ENCODE data around the gene ZNF784.

ZNF784 gene

GRCh38 chr19:55621673-55622231 is 2.6 kb downstream of the ZNF784 start:
- Histone ChIP-seq H3K4me1 (ENCODE audit: control insufficient read depth in 2 of 2, insufficient read depth in 2 of 2, low read length in 2 of 2) (peaks cover 0 to 4% of the 10 kb centered on the region in 2 donors), H3K27me3 (ENCODE audit: control insufficient read depth in 2 of 2, insufficient read depth in 2 of 2, low read length in 2 of 2) (no peaks in the 10 kb centered on the region), H3K4me3 (ENCODE audit: low read length in 2 of 2) (no peak overlapping the region), H3K9ac (ENCODE audit: low read depth in 1 of 2, low read length in 2 of 2) (no peak overlapping the region), H3K9me3 (ENCODE audit: control insufficient read depth in 2 of 2, low read length in 2 of 2) (no peaks in the 10 kb centered on the region), H3K36me3 (ENCODE audit: control insufficient read depth in 2 of 2, insufficient read depth in 2 of 2, low read length in 2 of 2) (peaks cover 5 to 16% of the 10 kb centered on the region in 2 donors), H3K27ac (ENCODE audit: low read depth in 2 of 2, low read length in 2 of 2) (no peak overlapping the region)

DNA sequence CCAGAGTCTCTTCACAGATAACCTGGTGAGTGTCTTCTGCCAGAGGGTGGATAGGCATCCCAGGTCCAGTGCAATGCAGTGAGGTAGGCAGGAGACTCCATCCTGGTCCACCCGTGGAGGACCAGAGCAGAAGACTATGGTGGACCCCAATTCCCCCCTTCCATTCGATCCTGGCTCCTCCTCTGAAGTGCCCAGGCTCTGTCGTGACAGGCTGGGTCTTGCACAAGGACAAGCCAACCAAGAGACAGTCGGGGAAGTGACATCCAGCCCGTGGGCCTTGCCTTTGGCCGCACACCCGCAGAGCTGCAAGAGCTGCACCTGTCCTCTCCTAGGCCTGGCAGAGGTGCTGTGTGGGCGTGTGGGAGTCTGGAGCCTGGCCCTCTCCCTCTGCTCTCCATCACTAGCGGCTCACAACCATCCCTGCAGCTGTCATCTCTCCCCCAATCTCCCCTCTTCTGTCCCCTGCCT is 3.1 kb downstream of the ZNF784 start:
- Histone ChIP-seq H3K4me1 (ENCODE audit: control insufficient read depth in 2 of 2, insufficient read depth in 2 of 2, low read length in 2 of 2) (peaks cover 0 to 4% of the 10 kb centered on the region in 2 donors), H3K9ac (ENCODE audit: low read depth in 1 of 2, low read length in 2 of 2) (no peak overlapping the region), H3K27ac (ENCODE audit: low read depth in 2 of 2, low read length in 2 of 2) (no peak overlapping the region)

DNA sequence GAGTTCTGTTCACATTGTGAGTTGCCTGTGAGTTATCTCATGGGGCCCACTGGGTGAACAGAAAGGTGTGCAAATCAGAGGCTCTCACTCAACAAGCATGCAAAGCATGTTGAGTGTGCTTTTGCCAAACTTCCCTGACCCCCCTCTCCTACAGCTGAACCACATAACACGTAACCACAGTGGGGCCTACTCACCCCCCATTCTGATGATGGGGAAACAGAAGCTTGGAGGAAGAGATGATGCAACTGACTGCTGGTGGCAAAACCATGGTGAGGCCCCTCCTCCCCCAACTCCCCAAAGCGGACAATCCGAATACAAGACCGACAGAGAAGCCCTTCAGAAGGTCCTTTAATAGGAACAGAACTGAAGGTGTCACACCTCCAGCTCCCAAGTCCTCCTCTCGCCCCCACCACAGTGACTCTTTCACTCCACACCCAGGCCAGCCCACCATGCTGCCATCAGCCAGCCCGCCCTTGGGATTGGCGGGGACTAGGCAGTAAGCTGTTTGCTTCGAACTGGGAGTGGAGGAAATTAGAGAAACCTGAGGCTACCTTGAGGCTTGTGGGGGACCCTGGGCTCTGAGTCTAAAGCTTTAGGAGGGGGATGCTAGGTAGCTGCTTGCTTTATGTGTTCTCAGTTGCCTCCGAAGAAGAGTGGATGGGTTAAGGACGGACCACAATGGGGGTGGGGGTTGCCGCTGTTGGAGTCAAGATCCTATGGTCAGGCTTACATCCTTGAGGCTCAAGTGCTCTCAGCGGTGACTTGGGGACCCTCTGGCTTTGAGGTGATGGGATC is 3.8 kb downstream of the ZNF784 start:
- no peak overlapping the region for H3K27ac ChIP-seq (ENCODE audit: low read depth in 2 of 2, low read length in 2 of 2)
- H3K4me1 ChIP-seq (ENCODE audit: control insufficient read depth in 2 of 2, insufficient read depth in 2 of 2, low read length in 2 of 2) = peaks cover 0 to 4% of the 10 kb centered on the region in 2 donors
- H3K9ac ChIP-seq (ENCODE audit: low read depth in 1 of 2, low read length in 2 of 2) = no peak overlapping the region

More for the DNA sequence above, 3.1 kb downstream of the ZNF784 start:
- H3K27me3 ChIP-seq (ENCODE audit: control insufficient read depth in 2 of 2, insufficient read depth in 2 of 2, low read length in 2 of 2) = no peaks in the 10 kb centered on the region
- peaks cover 9 to 16% of the 10 kb centered on the region in 2 donors for H3K36me3 ChIP-seq (ENCODE audit: control insufficient read depth in 2 of 2, insufficient read depth in 2 of 2, low read length in 2 of 2)
- no peak overlapping the region for H3K4me3 ChIP-seq (ENCODE audit: low read length in 2 of 2)
- H3K9me3 ChIP-seq (ENCODE audit: control insufficient read depth in 2 of 2, low read length in 2 of 2) = no peaks in the 10 kb centered on the region

GRCh38 chr19:55619286-55619685 is 5.1 kb downstream of the ZNF784 start:
- Histone ChIP-seq H3K27ac (ENCODE audit: low read depth in 2 of 2, low read length in 2 of 2) (no peak overlapping the region), H3K4me3 (ENCODE audit: low read length in 2 of 2) (no peak overlapping the region), H3K4me1 (ENCODE audit: control insufficient read depth in 2 of 2, insufficient read depth in 2 of 2, low read length in 2 of 2) (no peaks in the 10 kb centered on the region), H3K27me3 (ENCODE audit: control insufficient read depth in 2 of 2, insufficient read depth in 2 of 2, low read length in 2 of 2) (no peaks in the 10 kb centered on the region), H3K9ac (ENCODE audit: low read depth in 1 of 2, low read length in 2 of 2) (no peak overlapping the region), H3K9me3 (ENCODE audit: control insufficient read depth in 2 of 2, low read length in 2 of 2) (no peaks in the 10 kb centered on the region), H3K36me3 (ENCODE audit: control insufficient read depth in 2 of 2, insufficient read depth in 2 of 2, low read length in 2 of 2) (peaks cover 12 to 24% of the 10 kb centered on the region in 2 donors)

More for the DNA sequence above, 3.8 kb downstream of the ZNF784 start:
- H3K27me3 ChIP-seq (ENCODE audit: control insufficient read depth in 2 of 2, insufficient read depth in 2 of 2, low read length in 2 of 2) = no peaks in the 10 kb centered on the region
- H3K36me3 ChIP-seq (ENCODE audit: control insufficient read depth in 2 of 2, insufficient read depth in 2 of 2, low read length in 2 of 2) = peaks cover 9 to 21% of the 10 kb centered on the region in 2 donors
- no peaks in the 10 kb centered on the region for H3K9me3 ChIP-seq (ENCODE audit: control insufficient read depth in 2 of 2, low read length in 2 of 2)
- H3K4me3 ChIP-seq (ENCODE audit: low read length in 2 of 2) = no peak overlapping the region

DNA sequence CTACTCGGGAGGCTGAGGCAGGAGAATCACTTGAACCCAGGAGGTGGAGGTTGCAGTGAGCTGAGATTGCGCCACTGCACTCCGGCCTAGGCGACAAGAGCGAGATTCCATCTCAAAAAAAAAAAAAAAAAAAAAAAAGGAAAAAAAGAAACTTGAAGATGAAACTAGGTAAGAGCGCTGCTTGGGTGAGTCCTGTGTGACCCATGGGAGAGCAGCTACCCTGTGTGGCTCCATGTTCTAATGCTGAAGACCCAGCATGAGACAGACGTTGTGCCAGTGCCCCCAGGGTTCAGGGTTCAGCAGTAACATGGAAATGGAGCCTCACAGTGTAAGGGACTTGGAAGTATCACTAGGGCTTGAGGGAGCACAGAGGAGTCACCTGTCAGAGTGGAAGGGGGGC is 5.9 kb downstream of the ZNF784 start:
- Histone ChIP-seq H3K27ac (ENCODE audit: low read depth in 2 of 2, low read length in 2 of 2) (no peak overlapping the region), H3K27me3 (ENCODE audit: control insufficient read depth in 2 of 2, insufficient read depth in 2 of 2, low read length in 2 of 2) (no peaks in the 10 kb centered on the region), H3K4me1 (ENCODE audit: control insufficient read depth in 2 of 2, insufficient read depth in 2 of 2, low read length in 2 of 2) (no peaks in the 10 kb centered on the region), H3K36me3 (ENCODE audit: control insufficient read depth in 2 of 2, insufficient read depth in 2 of 2, low read length in 2 of 2) (peaks cover 12 to 24% of the 10 kb centered on the region in 2 donors), H3K4me3 (ENCODE audit: low read length in 2 of 2) (no peak overlapping the region), H3K9me3 (ENCODE audit: control insufficient read depth in 2 of 2, low read length in 2 of 2) (no peaks in the 10 kb centered on the region), H3K9ac (ENCODE audit: low read depth in 1 of 2, low read length in 2 of 2) (no peak overlapping the region)

DNA sequence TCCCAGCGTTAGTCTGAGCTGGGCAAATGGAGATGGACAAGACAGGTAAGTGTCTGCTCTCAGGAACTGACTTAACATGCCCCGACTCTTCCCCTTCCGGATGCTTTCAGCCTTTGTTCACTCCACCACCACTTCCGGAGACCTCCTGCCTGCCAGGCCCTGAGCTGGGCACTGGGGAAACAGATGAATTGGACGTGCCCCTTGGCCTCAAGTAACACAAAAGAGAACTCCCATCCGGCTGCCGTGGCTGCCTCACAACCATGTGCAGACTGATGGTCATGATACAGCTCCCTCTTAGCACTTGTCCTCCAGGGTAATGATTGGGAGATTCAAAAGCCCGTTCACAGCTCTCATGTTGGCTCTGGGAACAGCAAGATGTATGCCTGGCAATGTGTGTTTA is 6.9 kb downstream of the ZNF784 start:
- Histone ChIP-seq H3K4me1 (ENCODE audit: control insufficient read depth in 2 of 2, insufficient read depth in 2 of 2, low read length in 2 of 2) (no peaks in the 10 kb centered on the region), H3K36me3 (ENCODE audit: control insufficient read depth in 2 of 2, insufficient read depth in 2 of 2, low read length in 2 of 2) (peaks cover 12 to 24% of the 10 kb centered on the region in 2 donors), H3K27ac (ENCODE audit: low read depth in 2 of 2, low read length in 2 of 2) (no peak overlapping the region), H3K9me3 (ENCODE audit: control insufficient read depth in 2 of 2, low read length in 2 of 2) (no peaks in the 10 kb centered on the region), H3K9ac (ENCODE audit: low read depth in 1 of 2, low read length in 2 of 2) (no peak overlapping the region), H3K4me3 (ENCODE audit: low read length in 2 of 2) (no peak overlapping the region), H3K27me3 (ENCODE audit: control insufficient read depth in 2 of 2, insufficient read depth in 2 of 2, low read length in 2 of 2) (no peaks in the 10 kb centered on the region)

GRCh38 chr19:55616395-55616875 is 7.9 kb downstream of the ZNF784 start:
- peaks cover 12 to 21% of the 10 kb centered on the region in 2 donors for H3K36me3 ChIP-seq (ENCODE audit: control insufficient read depth in 2 of 2, insufficient read depth in 2 of 2, low read length in 2 of 2)
- H3K4me1 ChIP-seq (ENCODE audit: control insufficient read depth in 2 of 2, insufficient read depth in 2 of 2, low read length in 2 of 2) = no peaks in the 10 kb centered on the region
- no peak overlapping the region for H3K4me3 ChIP-seq (ENCODE audit: low read length in 2 of 2)
- no peaks in the 10 kb centered on the region for H3K27me3 ChIP-seq (ENCODE audit: control insufficient read depth in 2 of 2, insufficient read depth in 2 of 2, low read length in 2 of 2)
- H3K9me3 ChIP-seq (ENCODE audit: control insufficient read depth in 2 of 2, low read length in 2 of 2) = no peaks in the 10 kb centered on the region
- H3K27ac ChIP-seq (ENCODE audit: low read depth in 2 of 2, low read length in 2 of 2) = no peak overlapping the region
- H3K9ac ChIP-seq (ENCODE audit: low read depth in 1 of 2, low read length in 2 of 2) = no peak overlapping the region

DNA sequence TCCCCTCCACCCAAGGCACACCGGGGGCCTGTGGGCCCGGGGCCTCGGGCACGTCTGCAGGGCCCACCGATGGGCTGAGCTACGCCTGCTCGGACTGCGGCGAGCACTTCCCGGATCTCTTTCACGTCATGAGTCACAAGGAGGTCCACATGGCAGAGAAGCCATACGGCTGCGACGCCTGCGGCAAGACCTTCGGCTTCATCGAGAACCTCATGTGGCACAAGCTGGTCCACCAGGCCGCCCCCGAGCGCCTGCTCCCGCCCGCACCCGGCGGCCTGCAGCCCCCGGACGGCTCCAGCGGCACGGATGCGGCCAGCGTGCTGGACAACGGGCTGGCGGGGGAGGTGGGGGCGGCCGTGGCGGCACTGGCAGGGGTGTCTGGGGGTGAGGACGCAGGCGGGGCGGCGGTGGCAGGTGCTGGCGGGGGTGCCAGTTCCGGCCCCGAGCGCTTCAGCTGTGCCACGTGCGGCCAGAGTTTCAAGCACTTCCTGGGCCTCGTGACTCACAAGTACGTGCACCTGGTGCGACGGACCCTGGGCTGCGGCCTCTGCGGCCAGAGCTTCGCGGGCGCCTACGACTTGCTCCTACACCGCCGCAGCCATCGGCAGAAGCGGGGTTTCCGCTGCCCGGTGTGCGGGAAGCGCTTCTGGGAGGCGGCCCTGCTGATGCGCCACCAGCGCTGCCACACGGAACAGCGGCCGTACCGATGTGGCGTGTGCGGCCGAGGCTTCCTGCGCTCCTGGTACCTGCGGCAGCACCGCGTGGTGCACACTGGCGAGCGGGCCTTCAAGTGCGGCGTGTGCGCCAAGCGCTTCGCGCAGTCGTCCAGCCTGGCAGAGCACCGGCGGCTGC is 8.6 kb downstream of the ZNF784 start:
- no peaks in the 10 kb centered on the region for H3K9me3 ChIP-seq (ENCODE audit: control insufficient read depth in 2 of 2, low read length in 2 of 2)
- H3K36me3 ChIP-seq (ENCODE audit: control insufficient read depth in 2 of 2, insufficient read depth in 2 of 2, low read length in 2 of 2) = peaks cover 12 to 15% of the 10 kb centered on the region in 2 donors
- H3K4me1 ChIP-seq (ENCODE audit: control insufficient read depth in 2 of 2, insufficient read depth in 2 of 2, low read length in 2 of 2) = no peaks in the 10 kb centered on the region
- no peak overlapping the region for H3K4me3 ChIP-seq (ENCODE audit: low read length in 2 of 2)
- no peak overlapping the region for H3K9ac ChIP-seq (ENCODE audit: low read depth in 1 of 2, low read length in 2 of 2)
- H3K27me3 ChIP-seq (ENCODE audit: control insufficient read depth in 2 of 2, insufficient read depth in 2 of 2, low read length in 2 of 2) = no peaks in the 10 kb centered on the region
- H3K27ac ChIP-seq (ENCODE audit: low read depth in 2 of 2, low read length in 2 of 2) = no peak overlapping the region

DNA sequence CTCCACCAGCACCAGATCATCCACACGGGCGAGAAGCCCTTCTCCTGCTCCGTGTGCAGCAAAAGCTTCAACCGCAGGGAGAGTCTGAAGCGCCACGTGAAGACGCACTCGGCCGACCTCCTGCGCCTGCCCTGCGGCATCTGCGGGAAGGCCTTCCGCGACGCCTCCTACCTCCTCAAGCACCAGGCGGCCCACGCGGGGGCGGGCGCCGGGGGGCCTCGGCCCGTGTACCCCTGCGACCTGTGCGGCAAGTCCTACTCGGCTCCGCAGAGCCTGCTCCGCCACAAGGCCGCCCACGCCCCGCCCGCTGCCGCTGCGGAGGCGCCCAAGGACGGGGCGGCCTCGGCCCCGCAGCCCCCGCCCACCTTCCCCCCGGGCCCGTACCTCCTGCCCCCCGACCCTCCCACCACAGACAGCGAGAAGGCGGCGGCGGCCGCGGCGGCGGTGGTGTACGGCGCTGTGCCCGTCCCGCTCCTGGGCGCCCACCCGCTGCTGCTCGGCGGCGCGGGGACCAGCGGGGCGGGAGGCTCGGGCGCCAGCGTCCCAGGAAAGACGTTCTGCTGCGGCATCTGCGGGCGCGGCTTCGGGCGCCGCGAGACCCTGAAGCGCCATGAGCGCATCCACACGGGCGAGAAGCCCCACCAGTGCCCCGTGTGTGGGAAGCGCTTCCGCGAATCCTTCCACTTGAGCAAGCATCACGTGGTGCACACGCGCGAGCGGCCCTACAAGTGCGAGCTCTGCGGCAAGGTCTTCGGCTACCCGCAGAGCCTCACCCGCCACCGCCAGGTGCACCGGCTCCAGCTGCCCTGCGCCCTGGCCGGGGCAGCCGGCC is 9.4 kb downstream of the ZNF784 start:
- no peak overlapping the region for H3K27ac ChIP-seq (ENCODE audit: low read depth in 2 of 2, low read length in 2 of 2)
- H3K9ac ChIP-seq (ENCODE audit: low read depth in 1 of 2, low read length in 2 of 2) = no peak overlapping the region
- H3K9me3 ChIP-seq (ENCODE audit: control insufficient read depth in 2 of 2, low read length in 2 of 2) = no peaks in the 10 kb centered on the region
- peaks cover 12 to 13% of the 10 kb centered on the region in 2 donors for H3K36me3 ChIP-seq (ENCODE audit: control insufficient read depth in 2 of 2, insufficient read depth in 2 of 2, low read length in 2 of 2)
- H3K27me3 ChIP-seq (ENCODE audit: control insufficient read depth in 2 of 2, insufficient read depth in 2 of 2, low read length in 2 of 2) = no peaks in the 10 kb centered on the region
- H3K4me1 ChIP-seq (ENCODE audit: control insufficient read depth in 2 of 2, insufficient read depth in 2 of 2, low read length in 2 of 2) = no peaks in the 10 kb centered on the region
- H3K4me3 ChIP-seq (ENCODE audit: low read length in 2 of 2) = no peak overlapping the region
